SK-N-SH treated with all-trans-retinoic acid at 6 μM for 48 hours (cell line): Measurements from ENCODE around the gene FOXJ3.

Experiments
- ATAC-seq: fragments of 200-7000 bp; cut with Tn5 transposase; 3 replicates; pipeline ENCODE4 v1.9.1; 2020; ENCODE audit warnings: mild to moderate bottlenecking, moderate library complexity
- BACH2 ChIP-seq: fragments of 250-450 bp; sonication (Bioruptor Pico); IDR thresholded peaks from 2 replicates; pipeline ENCODE4 v1.9.0; 2021; ENCODE audit warnings: mild to moderate bottlenecking, borderline replicate concordance
- CSDC2 ChIP-seq: fragments of 250-450 bp; sonication (Bioruptor Pico); IDR thresholded peaks from 2 replicates; pipeline ENCODE4 v1.5.0; 2020; ENCODE audit warnings: mild to moderate bottlenecking, moderate library complexity
- CSRNP3 ChIP-seq: fragments of 250-450 bp; sonication (Bioruptor Pico); IDR thresholded peaks from 2 replicates; pipeline ENCODE4 v1.5.1; 2021; ENCODE audit warnings: mild to moderate bottlenecking, moderate library complexity
- GLIS3 ChIP-seq: fragments of 250-450 bp; sonication (Bioruptor Pico); IDR thresholded peaks from 2 replicates; pipeline ENCODE4 v1.5.0; 2020; ENCODE audit warnings: mild to moderate bottlenecking, moderate library complexity
- ISL1 ChIP-seq: fragments of 250-450 bp; sonication (Bioruptor Pico); IDR thresholded peaks from 2 replicates; pipeline ENCODE4 v2.1.2; 2022; ENCODE audit warnings: mild to moderate bottlenecking, moderate library complexity
- OSR1 ChIP-seq: fragments of 250-450 bp; sonication (Bioruptor Pico); IDR thresholded peaks from 2 replicates; pipeline ENCODE4 v1.8.0; 2022; ENCODE audit warnings: moderate library complexity, mild to moderate bottlenecking, inconsistent platforms
- PATZ1 ChIP-seq: fragments of 250-450 bp; sonication (Bioruptor Pico); IDR thresholded peaks from 2 replicates; pipeline ENCODE4 v1.8.0; 2020; ENCODE audit warnings: mild to moderate bottlenecking, moderate library complexity, borderline replicate concordance
- PPARA ChIP-seq: fragments of 250-450 bp; sonication (Bioruptor Pico); IDR thresholded peaks from 2 replicates; pipeline ENCODE4 v1.5.0; 2020; ENCODE audit warnings: mild to moderate bottlenecking, borderline replicate concordance
- RARB ChIP-seq: fragments of 250-450 bp; sonication (Bioruptor Pico); IDR thresholded peaks from 2 replicates; pipeline ENCODE4 v1.8.0; 2021; ENCODE audit warnings: mild to moderate bottlenecking, moderate library complexity
- SNAI2 ChIP-seq: fragments of 250-450 bp; sonication (Bioruptor Pico); IDR thresholded peaks from 2 replicates; pipeline ENCODE4 v1.5.0; 2020; ENCODE audit warnings: mild to moderate bottlenecking, moderate library complexity
- TCF4 ChIP-seq: fragments of 250-450 bp; sonication (Bioruptor Pico); IDR thresholded peaks from 2 replicates; pipeline ENCODE4 v1.8.0; 2021; ENCODE audit warnings: mild to moderate bottlenecking, moderate library complexity, borderline replicate concordance
- TOX ChIP-seq: fragments of 250-450 bp; sonication (Bioruptor Pico); IDR thresholded peaks from 2 replicates; pipeline ENCODE4 v1.8.0; 2021; ENCODE audit warnings: mild to moderate bottlenecking, moderate library complexity, borderline replicate concordance
- TSHZ2 ChIP-seq: fragments of 250-450 bp; sonication (Bioruptor Pico); IDR thresholded peaks from 2 replicates; pipeline ENCODE4 v1.5.0; 2020; ENCODE audit warnings: mild to moderate bottlenecking, moderate library complexity
- ZC3H10 ChIP-seq: fragments of 250-450 bp; sonication (Bioruptor Pico); IDR thresholded peaks from 2 replicates; pipeline ENCODE4 v1.5.1; 2021; ENCODE audit warnings: mild to moderate bottlenecking, moderate library complexity
- ZNF565 ChIP-seq: fragments of 450-650 bp; formaldehyde crosslinking; conservative IDR thresholded peaks from 2 replicates; pipeline ENCODE4 v1.5.0; 2020; ENCODE audit warnings: low read depth, mild to moderate bottlenecking, moderate library complexity
- ZNF70 ChIP-seq: fragments of 450-650 bp; formaldehyde crosslinking; IDR thresholded peaks from 2 replicates; pipeline ENCODE4 v1.5.0; 2020; ENCODE audit warnings: mild to moderate bottlenecking, moderate library complexity
- TF ChIP-seq, protein P1 (sequence below): fragments of 250-450 bp; sonication (Bioruptor Pico); IDR thresholded peaks from 2 replicates; pipeline ENCODE4 v1.8.0; 2021; ENCODE audit warnings: low read depth, mild to moderate bottlenecking, moderate library complexity, borderline replicate concordance

Gene FOXJ3

DNA sequence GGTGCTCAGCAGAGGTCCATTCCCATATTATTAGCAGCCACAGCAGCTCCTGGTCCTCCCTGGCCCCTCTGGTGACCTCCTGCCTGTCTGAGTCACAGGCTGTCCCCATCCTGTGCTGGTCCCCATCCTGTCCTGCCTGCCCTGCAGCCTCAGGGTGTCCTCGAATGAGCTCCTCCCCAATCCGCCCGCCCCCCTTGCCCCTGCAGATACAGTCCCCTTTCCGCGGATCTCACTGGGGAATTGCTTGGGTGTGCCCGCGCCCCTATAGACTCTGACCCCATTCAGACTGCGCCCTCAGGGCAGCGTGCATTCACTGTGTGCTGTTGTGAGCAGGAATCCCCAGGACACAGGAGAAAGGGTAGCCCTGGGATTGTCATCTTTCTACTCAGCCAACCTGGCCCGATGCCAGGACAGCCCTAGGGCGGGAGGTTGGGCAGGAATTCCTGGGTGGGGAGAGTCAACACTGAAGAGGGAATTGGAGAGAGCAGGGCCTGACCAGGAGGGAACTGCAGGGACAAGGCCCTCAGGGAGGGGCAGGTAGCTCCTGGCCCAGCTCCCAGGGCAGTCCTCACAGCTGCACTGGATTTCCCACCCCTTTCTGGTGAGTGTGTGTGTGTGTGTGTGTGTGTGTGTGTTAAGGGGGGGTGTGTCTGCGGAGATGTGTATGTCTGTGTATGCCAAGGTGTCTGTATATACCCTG, 169.4 kb downstream of the FOXJ3 start (continued):
- TF ChIP-seq PATZ1 (CRISPR knock-in tag) (no peak), ZNF565 (no peak), BACH2 (CRISPR knock-in tag) (no peak), TCF4 (CRISPR knock-in tag) (no peak), CSDC2 (CRISPR knock-in tag) (no peak)

DNA sequence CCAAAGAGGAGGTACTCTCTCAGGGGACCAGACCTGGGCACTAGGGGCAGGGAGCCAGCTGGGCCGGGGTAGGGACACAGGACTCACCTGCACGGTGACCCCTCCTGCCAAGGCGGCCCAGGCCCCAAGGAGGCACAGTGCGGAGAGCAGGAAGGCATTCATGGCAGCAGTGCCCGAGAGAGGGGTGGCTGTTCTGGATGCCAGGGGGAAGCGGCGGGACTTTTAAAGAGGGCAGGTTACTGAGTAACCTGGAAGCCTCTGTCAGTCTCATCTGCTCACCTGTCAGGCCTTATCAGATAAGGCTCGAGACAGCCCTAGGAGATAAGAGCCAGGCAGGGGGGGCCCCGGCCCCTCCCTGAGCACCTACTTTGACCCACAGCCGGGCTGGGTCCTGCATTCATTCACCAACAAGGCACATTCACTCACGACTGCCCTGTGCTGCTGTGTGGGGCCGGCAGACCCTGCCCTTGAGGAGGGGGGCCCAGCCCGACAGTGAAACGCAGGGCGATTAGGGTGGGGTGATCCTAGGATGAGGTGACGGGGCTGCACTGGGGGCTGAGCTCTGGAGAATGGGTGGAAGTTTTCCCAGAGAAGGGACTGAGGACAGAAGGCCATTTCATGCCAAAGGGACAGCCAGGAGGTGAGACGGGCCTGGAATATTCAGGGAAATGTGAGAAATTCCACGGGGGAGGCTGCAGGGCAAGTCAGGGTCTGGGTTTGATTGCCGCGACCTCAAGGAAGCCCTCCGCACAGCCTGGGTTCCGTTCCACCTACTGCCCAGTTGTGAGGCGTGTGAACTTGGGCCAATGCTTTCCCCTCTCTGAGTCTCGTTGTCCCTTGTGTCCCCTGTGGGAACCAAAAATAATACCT, 170.2 kb downstream of the FOXJ3 start, which contains the start of gene GUCA2A:
TSS of gene GUCA2A (minus strand) at position 195 of the 870 bp plus-strand sequence. CDS start at position 162, 33 bp downstream.
- no peak for ATAC-seq
- TF ChIP-seq SNAI2 = no peak
- no peak for TF ChIP-seq BACH2 (CRISPR knock-in tag)
- no peak for TF ChIP-seq ZC3H10 (CRISPR knock-in tag)
- no peak for TF ChIP-seq PPARA
- no peak for TF ChIP-seq TSHZ2
- no peak for TF ChIP-seq CSRNP3 (CRISPR knock-in tag)
- TF ChIP-seq ISL1 (CRISPR knock-in tag) = no peak

- no peak for TF ChIP-seq GLIS3 (CRISPR knock-in tag)
- TF ChIP-seq, protein P1, sequence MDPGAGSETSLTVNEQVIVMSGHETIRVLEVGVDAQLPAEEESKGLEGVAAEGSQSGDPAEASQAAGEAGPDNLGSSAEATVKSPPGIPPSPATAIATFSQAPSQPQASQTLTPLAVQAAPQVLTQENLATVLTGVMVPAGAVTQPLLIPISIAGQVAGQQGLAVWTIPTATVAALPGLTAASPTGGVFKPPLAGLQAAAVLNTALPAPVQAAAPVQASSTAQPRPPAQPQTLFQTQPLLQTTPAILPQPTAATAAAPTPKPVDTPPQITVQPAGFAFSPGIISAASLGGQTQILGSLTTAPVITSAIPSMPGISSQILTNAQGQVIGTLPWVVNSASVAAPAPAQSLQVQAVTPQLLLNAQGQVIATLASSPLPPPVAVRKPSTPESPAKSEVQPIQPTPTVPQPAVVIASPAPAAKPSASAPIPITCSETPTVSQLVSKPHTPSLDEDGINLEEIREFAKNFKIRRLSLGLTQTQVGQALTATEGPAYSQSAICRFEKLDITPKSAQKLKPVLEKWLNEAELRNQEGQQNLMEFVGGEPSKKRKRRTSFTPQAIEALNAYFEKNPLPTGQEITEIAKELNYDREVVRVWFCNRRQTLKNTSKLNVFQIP (CRISPR knock-in tag) = no peak
- TF ChIP-seq, all 23 proteins: peak for 0
- ATAC-seq = no peak
Measured at GRCh38 chr1:42163536-42164503, 171.2 kb downstream of the FOXJ3 start.

- TF ChIP-seq TOX (CRISPR knock-in tag) (no peak), BACH2 (CRISPR knock-in tag) (no peak), ZNF565 (no peak), TSHZ2 (no peak), ZNF70 (no peak), OSR1 (CRISPR knock-in tag) (no peak), RARB (no peak)
- ATAC-seq = no peak
Measured at GRCh38 chr1:42163114-42163513, 171.9 kb downstream of the FOXJ3 start.
